SU-DHL-6 (cell line): Measurements from ENCODE around the gene IFI44.

ENCODE experiments used
- CTCF ChIP-seq: fragments of 200-600 bp; sonication (generic); IDR thresholded peaks from one replicate; pipeline ENCODE4 v1.5.1; 2017; ENCODE audit warnings: antibody characterized with exemption, mild to moderate bottlenecking, low read length, moderate library complexity; ENCODE audit not compliant: insufficient read depth, poor library complexity, severe bottlenecking
- EZH2phosphoT487 ChIP-seq: fragments of 200-600 bp; sonication (generic), shearing (Covaris generic); conservative IDR thresholded peaks from 2 replicates; pipeline ENCODE4 v1.6.1; 2018; ENCODE audit warnings: mild to moderate bottlenecking, antibody characterized with exemption, low read length, moderate library complexity, mixed read lengths

DNA sequence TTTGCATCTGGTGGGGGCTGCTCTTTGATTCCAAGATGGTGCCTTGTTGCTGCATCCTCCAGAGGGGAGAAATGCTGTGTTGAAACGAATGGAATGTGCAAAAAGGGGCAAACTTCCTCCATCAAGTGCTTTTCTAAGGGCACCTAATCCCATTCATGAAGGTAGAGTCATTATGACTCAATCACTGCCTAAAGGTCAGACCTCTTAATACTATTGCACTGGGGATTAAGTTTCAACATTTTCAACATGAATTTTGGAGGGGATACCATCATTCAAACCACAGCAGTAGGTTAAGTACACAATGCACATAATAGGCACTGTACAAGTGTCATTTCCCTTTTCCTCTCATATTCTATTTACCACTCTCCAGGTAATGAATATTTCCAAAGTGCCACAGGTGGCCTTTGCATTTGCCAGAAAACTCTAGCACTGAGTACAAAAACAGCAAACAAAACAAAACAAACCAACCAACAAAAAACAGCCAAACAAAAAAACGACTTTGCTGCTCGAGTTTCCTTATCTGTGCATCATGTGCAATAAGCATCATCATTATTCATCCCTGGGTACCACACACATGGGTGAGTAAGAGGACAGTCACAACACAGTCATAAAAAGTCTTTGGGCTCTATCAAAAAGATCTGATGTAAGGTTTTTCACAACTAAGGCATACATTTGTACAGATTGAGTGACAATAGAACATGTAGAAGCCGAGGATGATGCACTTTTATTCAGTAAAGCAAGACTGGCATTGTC, 42.5 kb downstream of the IFI44 start:
- TF ChIP-seq CTCF (no peak), EZH2phosphoT487 (no peak)
